GM12892 (cell line): Measurements from ENCODE around the gene PNPLA1.

Source experiments
- DNase-seq: peaks from one replicate; pipeline ENCODE4 v3.0.0; 2011; ENCODE audit not compliant: insufficient read length
- FAIRE-seq: peaks from 2 replicates; lab custom pipeline; 2011; peaks lifted over from hg19 to GRCh38; lab: Jason Lieb, UNC
- POLR2A ChIP-seq: IDR thresholded peaks from 2 replicates; pipeline ENCODE4 v1.6.1; 2011; ENCODE audit warnings: low read depth, low read length, control low read depth
- POLR2AphosphoS5 ChIP-seq: IDR thresholded peaks from 2 replicates; pipeline ENCODE4 v1.6.1; 2011; ENCODE audit warnings: low read depth, low read length, control low read depth
- TAF1 ChIP-seq: IDR thresholded peaks from 2 replicates; pipeline ENCODE4 v1.6.1; 2011; ENCODE audit warnings: low read depth, mild to moderate bottlenecking, control low read depth, low read length, borderline replicate concordance

PNPLA1 gene

DNA sequence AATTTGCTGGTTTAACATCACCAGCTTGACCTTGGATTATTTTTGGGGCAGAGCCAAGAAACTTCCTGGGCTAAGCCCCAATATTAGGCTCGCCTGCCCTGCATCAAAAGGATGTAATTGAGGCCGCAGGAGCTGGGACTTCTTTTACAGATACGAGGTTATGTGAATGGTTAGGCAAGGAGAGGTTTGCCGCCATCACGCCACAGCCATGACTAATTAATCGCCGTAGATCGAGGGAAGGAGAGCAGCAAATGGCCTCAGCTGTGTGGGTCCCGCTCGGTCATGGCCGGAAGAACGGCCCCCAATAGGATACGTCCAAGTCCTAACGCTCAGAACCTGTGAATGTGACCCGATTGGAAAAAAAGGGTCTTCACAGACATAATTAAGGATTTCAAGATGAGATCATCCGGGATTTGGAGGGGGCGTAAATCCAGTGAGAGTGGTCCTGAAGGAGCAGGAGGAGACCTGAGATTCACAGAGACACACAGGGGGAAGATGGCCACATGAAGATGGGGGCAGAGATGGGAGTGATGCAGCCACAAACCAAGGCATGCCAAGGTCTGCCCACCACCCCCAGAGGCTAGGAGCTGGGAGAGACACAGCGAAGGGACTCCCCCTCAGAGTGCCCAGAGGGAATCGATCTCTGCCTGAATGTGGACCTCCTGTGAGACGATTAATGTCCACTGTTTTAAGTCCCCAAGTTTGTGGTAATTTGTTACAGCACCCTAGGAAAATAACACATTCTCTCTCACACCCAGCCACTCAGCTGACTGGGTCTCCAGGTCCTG is 76.8 kb downstream of the PNPLA1 start:
- TF ChIP-seq TAF1: no peak
- no peak for TF ChIP-seq POLR2A
- TF ChIP-seq POLR2AphosphoS5: no peak
- no peak for DNase-seq
- no peak for FAIRE-seq

- TF ChIP-seq POLR2AphosphoS5 (no peak), POLR2A (no peak), TAF1 (no peak)
- FAIRE-seq (no peak), DNase-seq (no peak)
Observed at GRCh38 chr6:36347621-36348020, 77.8 kb downstream of the PNPLA1 start.

- TF ChIP-seq POLR2AphosphoS5 (no peak), TAF1 (no peak), POLR2A (no peak)
- DNase-seq: no peak
- FAIRE-seq: no peak
Observed at GRCh38 chr6:36349240-36349639, 79.4 kb downstream of the PNPLA1 start.

- DNase-seq (no peak), FAIRE-seq (no peak)
- TF ChIP-seq TAF1: no peak
- no peak for TF ChIP-seq POLR2AphosphoS5
- no peak for TF ChIP-seq POLR2A
Observed at GRCh38 chr6:36350082-36350481, 80.2 kb downstream of the PNPLA1 start.

DNA sequence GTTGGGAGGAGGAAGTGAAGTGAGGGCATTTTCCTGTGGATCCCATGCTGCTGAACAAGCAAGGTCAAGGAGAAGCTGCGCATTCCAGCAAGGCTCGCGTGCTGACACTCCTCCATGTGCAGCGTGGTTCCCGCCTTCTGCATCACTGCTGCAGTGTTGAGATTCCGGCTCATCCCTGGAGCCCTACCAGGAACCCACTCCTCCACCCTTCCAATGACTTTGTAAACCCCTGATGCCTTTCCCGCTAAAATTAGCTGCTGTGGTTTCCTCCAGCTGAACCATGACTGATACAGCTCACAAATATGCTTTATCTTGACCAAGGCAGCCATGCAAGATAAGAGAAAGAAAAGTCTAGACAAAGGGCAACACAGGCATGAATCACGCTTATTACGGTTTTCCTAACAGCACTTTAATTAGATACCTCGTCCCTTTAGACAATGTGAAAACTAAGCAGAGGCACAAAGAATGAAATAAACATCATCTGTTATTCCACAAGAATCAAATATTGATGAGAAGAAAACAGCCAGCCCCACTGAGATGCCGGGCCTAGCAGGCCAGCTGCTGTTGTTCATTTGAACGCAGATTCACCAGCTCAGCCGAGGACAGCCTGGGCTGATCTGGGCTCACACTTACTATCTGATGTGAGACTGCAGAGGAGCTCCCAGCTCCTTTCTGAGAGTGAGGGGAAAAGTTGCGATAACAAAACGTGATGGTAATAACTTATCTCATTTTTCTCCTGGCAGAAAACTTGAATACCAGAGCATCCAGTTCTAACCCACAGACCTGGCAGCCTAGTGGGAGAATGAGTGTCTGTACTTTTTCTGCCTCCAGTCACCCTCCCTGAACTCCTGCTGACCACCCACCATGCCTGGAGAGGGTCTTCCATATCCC is 81.1 kb downstream of the PNPLA1 start:
- no peak for DNase-seq
- no peak for TF ChIP-seq POLR2AphosphoS5
- TF ChIP-seq POLR2A: no peak
- TF ChIP-seq TAF1: no peak
- no peak for FAIRE-seq

DNA sequence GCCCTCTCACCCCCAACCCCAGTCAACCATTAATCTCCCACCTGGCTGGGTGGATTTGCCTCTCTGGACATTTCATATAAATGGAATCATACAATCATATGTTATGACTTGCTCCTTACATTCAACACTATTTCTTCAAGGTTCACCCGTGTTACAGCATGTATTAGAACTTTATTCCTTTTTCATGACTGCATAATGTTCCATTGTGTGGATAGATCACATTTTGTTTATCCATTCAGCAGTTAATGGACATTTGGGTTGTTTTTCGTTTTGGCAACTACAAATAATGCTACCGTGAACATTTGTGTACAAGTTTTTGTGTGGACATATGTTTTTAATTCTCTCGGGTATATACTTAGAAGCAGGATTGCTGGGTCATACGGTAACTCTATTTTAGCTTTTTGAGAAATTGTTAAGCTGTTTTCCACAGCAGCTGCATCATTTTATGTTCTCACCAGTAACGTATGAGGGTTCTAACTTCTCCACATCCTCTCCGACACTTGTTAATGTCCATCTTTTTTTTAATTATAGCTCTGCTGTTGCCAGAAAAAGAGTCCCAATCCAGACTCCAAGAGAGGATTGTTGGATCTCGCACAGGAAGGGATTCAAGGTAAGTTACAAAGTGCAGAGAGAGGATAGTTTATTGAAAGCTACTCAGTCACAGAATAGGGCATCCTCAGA is 82.8 kb downstream of the PNPLA1 start:
- no peak for FAIRE-seq

DNA sequence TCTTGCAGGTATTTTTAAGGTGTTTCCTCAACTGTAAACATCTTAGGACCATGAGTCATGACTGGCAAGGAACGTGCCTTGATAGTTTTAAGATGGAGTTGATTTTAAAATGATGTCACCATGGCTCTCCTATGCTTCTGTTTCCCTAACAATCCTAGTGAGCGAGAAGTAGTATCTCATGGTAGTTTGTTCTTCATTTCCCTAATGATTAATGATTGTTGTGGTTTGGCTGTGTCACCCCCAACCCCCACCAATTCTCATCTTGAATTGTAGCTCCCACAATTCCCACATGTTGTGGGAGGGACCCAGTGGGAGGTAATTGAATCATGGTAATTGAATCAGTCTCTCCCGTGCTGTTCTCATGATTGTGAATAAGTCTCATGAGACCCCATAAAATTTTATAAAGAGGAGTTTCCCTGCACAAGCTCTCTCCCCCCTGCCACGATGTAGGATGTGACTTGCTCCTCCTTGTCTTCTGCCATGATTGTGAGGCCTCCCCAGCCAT is 83.6 kb downstream of the PNPLA1 start:
- no peak for FAIRE-seq
- no peak for TF ChIP-seq TAF1
- TF ChIP-seq POLR2A: no peak
- DNase-seq: no peak

More for the DNA sequence above, 82.8 kb downstream of the PNPLA1 start:
- TF ChIP-seq POLR2AphosphoS5 (no peak), POLR2A (no peak), TAF1 (no peak)
- no peak for DNase-seq

DNA sequence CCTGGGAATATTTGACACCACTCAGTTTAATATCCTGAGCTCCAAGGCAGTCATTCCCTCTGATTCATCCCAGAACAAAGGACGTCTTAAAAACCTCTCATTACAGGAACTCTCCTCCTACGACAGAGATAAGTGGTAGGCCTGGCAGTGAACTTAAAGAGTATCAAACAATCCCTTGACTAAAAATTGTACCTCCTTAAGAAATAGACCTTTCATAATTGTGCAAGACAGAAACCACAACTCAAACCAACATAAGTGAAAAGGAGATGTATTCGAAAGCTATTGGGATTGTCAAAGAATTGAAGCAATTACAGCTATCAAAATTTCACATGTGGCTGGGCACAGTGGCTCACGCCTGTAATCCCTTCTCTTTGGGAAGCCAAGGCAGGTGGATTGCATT is 86.0 kb downstream of the PNPLA1 start:
- DNase-seq: no peak
- no peak for FAIRE-seq
- TF ChIP-seq POLR2A (no peak), POLR2AphosphoS5 (no peak), TAF1 (no peak)

- FAIRE-seq (peak; percentile 53), DNase-seq (no peak)
- TF ChIP-seq POLR2AphosphoS5: no peak
- no peak for TF ChIP-seq POLR2A
- TF ChIP-seq TAF1: no peak
Observed at GRCh38 chr6:36357872-36358225, 88.0 kb downstream of the PNPLA1 start.
